HEK293 (cell line): ENCODE results near the gene RAET1E.
A peak's percentile ranks its signal among the peaks of the same experiment; 100 is the strongest.

ENCODE experiments used
- CTCF ChIA-PET: fragments of 350-600 bp; formaldehyde crosslinking; extraction: SDS; loops from one replicate; lab custom pipeline; 2021; ENCODE audit warnings: antibody characterized with exemption; lab: Yijun Ruan, JAX
- POLR2A ChIA-PET: fragments of 300-600 bp; formaldehyde crosslinking; extraction: SDS; loops from one replicate; lab custom pipeline; 2020; ENCODE audit warnings: antibody characterized with exemption, inconsistent platforms; lab: Yijun Ruan, JAX
- H3K27ac ChIP-seq: fragments of 200-500 bp; sonication (Bioruptor generic); 2 replicates; pipeline ENCODE4 v1.5.1; 2014; ENCODE audit warnings: low read depth, low read length, control low read depth, inconsistent platforms; ENCODE audit errors: extremely low read depth
- H3K36me3 ChIP-seq, 2 experiments: fragments of 200-500 bp in 1 of 2; sonication (Bioruptor generic) in 1 of 2; 1 replicate in 1 of 2; 2 replicates in 1 of 2; pipeline ENCODE4 v1.5.1; 2014 to 2017; ENCODE audit warnings: inconsistent platforms in 2 of 2, low read length in 2 of 2; ENCODE audit not compliant: control insufficient read depth in 2 of 2, insufficient read depth in 1 of 2
- H3K4me1 ChIP-seq: fragments of 200-500 bp; sonication (Bioruptor generic); 2 replicates; pipeline ENCODE4 v1.5.1; 2014; ENCODE audit warnings: mild to moderate bottlenecking, low read length, inconsistent platforms; ENCODE audit not compliant: control insufficient read depth, insufficient read depth
- H3K4me3 ChIP-seq: 2 replicates; pipeline ENCODE4 v1.5.1; 2011; ENCODE audit warnings: low read depth, mild to moderate bottlenecking, control low read depth, low read length, moderate library complexity
- H3K9me3 ChIP-seq: fragments of 200-500 bp; sonication (Bioruptor generic); 2 replicates; pipeline ENCODE4 v1.5.1; 2014; ENCODE audit warnings: low read depth, low read length, inconsistent platforms; ENCODE audit not compliant: control insufficient read depth, insufficient read depth
- EGR2 ChIP-seq: fragments of 450-650 bp; formaldehyde crosslinking; IDR thresholded peaks from 2 replicates; pipeline ENCODE4 v1.5.1; 2016; ENCODE audit warnings: low read depth, missing biosample characterization, missing genetic modification characterization
- GLIS2 ChIP-seq: fragments of 450-650 bp; formaldehyde crosslinking; IDR thresholded peaks from 2 replicates; pipeline ENCODE4 v1.5.1; 2016; ENCODE audit warnings: missing biosample characterization, missing genetic modification characterization
- MZF1 ChIP-seq: fragments of 450-650 bp; formaldehyde crosslinking; IDR thresholded peaks from 2 replicates; pipeline ENCODE4 v1.5.1; 2017; ENCODE audit warnings: missing biosample characterization, missing genetic modification characterization, borderline replicate concordance
- OSR2 ChIP-seq: fragments of 450-650 bp; formaldehyde crosslinking; IDR thresholded peaks from 2 replicates; pipeline ENCODE4 v1.5.1; 2016; ENCODE audit warnings: missing biosample characterization, missing genetic modification characterization
- PBX3 ChIP-seq: sonication (generic); formaldehyde crosslinking; IDR thresholded peaks from 2 replicates; pipeline ENCODE4 v1.8.1; 2022; ENCODE audit warnings: mild to moderate bottlenecking, moderate library complexity, missing genetic modification reagents
- ZBTB17 ChIP-seq: fragments of 450-650 bp; formaldehyde crosslinking; IDR thresholded peaks from 2 replicates; pipeline ENCODE4 v1.5.1; 2016; ENCODE audit warnings: missing biosample characterization, missing genetic modification characterization
- ZFP41 ChIP-seq: fragments of 450-650 bp; formaldehyde crosslinking; IDR thresholded peaks from 2 replicates; pipeline ENCODE4 v1.5.1; 2016; ENCODE audit warnings: missing biosample characterization, missing genetic modification characterization, borderline replicate concordance
- ZNF133 ChIP-seq: fragments of 450-650 bp; formaldehyde crosslinking; IDR thresholded peaks from 2 replicates; pipeline ENCODE4 v1.5.1; 2016; ENCODE audit warnings: missing biosample characterization, missing genetic modification characterization
- ZNF169 ChIP-seq: fragments of 450-650 bp; formaldehyde crosslinking; IDR thresholded peaks from 2 replicates; pipeline ENCODE4 v1.5.1; 2016; ENCODE audit warnings: missing biosample characterization, missing genetic modification characterization
- ZNF175 ChIP-seq: fragments of 450-650 bp; formaldehyde crosslinking; IDR thresholded peaks from 2 replicates; pipeline ENCODE4 v1.5.1; 2016; ENCODE audit warnings: missing biosample characterization, missing genetic modification characterization
- ZNF274 ChIP-seq, 2 experiments: fragments of 200-500 bp in 1 of 2; fragments of 450-650 bp in 1 of 2; sonication (Bioruptor generic) in 1 of 2; formaldehyde crosslinking in 1 of 2; IDR thresholded peaks; 2 replicates each; pipeline versions ENCODE4 v1.5.1 to v1.6.1; 2014 to 2016; ENCODE audit warnings: borderline replicate concordance in 1 of 2, inconsistent platforms in 1 of 2, low read length in 1 of 2, missing biosample characterization in 1 of 2, missing genetic modification characterization in 1 of 2
- ZNF311 ChIP-seq: fragments of 450-650 bp; formaldehyde crosslinking; IDR thresholded peaks from 2 replicates; pipeline ENCODE4 v1.5.1; 2017; ENCODE audit warnings: missing biosample characterization, missing genetic modification characterization, borderline replicate concordance
- ZNF449 ChIP-seq: fragments of 450-650 bp; formaldehyde crosslinking; IDR thresholded peaks from 2 replicates; pipeline ENCODE4 v1.5.1; 2017; ENCODE audit warnings: missing biosample characterization, mild to moderate bottlenecking, missing genetic modification characterization, moderate library complexity
- ZNF521 ChIP-seq: fragments of 450-650 bp; formaldehyde crosslinking; IDR thresholded peaks from 2 replicates; pipeline ENCODE4 v1.5.1; 2017; ENCODE audit warnings: missing biosample characterization, mild to moderate bottlenecking, missing genetic modification characterization
- ZNF596 ChIP-seq: fragments of 450-650 bp; IDR thresholded peaks from 2 replicates; pipeline ENCODE4 v1.5.0; 2018; ENCODE audit warnings: missing biosample characterization, mild to moderate bottlenecking, missing genetic modification characterization, moderate library complexity
- ZNF600 ChIP-seq: fragments of 450-650 bp; formaldehyde crosslinking; IDR thresholded peaks from 2 replicates; pipeline ENCODE4 v1.5.1; 2016; ENCODE audit warnings: missing biosample characterization, missing genetic modification characterization
- ZNF629 ChIP-seq: fragments of 450-650 bp; formaldehyde crosslinking; IDR thresholded peaks from 2 replicates; pipeline ENCODE4 v1.5.1; 2017; ENCODE audit warnings: missing biosample characterization, missing genetic modification characterization
- ZNF660 ChIP-seq: fragments of 450-650 bp; IDR thresholded peaks from 2 replicates; pipeline ENCODE4 v1.5.1; 2018; ENCODE audit warnings: missing biosample characterization, mild to moderate bottlenecking, missing genetic modification characterization
- ZNF776 ChIP-seq: fragments of 450-650 bp; formaldehyde crosslinking; IDR thresholded peaks from 2 replicates; pipeline ENCODE4 v1.5.0; 2017; ENCODE audit warnings: missing biosample characterization, missing genetic modification characterization, borderline replicate concordance
- ZSCAN23 ChIP-seq: fragments of 450-650 bp; formaldehyde crosslinking; IDR thresholded peaks from 2 replicates; pipeline ENCODE4 v1.5.1; 2016; ENCODE audit warnings: missing biosample characterization, missing genetic modification characterization
- ZXDB ChIP-seq: fragments of 450-650 bp; formaldehyde crosslinking; IDR thresholded peaks from 2 replicates; pipeline ENCODE4 v1.5.1; 2016; ENCODE audit warnings: missing biosample characterization, missing genetic modification characterization

Gene RAET1E

GRCh38 chr6:149869275-149869892 lies 28.5 kb downstream of the RAET1E start:
- Histone ChIP-seq H3K9me3 (no peaks in the 10 kb centered on the region), H3K4me1 (no peaks in the 10 kb centered on the region), H3K36me3 (no peaks in the 10 kb centered on the region), H3K4me3 (no peak overlapping the region), H3K27ac (no peak overlapping the region)
- CTCF ChIA-PET: interaction anchor here (0.9 to 1.7 kb wide), 6 partner anchors 22 to 57 kb away, joined by 3 to 6 read pairs (median 4); partner anchors contain the start of gene RAET1E
- POLR2A ChIA-PET: interaction anchor here (0.6 kb wide), 1 partner anchor 199 kb away, joined by 4 read pairs; the partner anchor contains the start of gene ULBP3
- TF ChIP-seq ZNF133 (no peak), ZNF175 (tag by site-specific recombination) (no peak)

GRCh38 chr6:149867876-149868640 lies 29.9 kb downstream of the RAET1E start:
- TF ChIP-seq ZBTB17 (tag by site-specific recombination): peak; percentile 56
- no peak for TF ChIP-seq EGR2 (tag by site-specific recombination)
- ChIA-PET POLR2A (no interaction called here), CTCF (interaction anchor here (0.6 to 1.7 kb wide), 6 partner anchors 19 to 51 kb away, joined by 3 to 6 read pairs (median 4); partner anchors contain the start of gene RAET1E)
- Histone ChIP-seq H3K4me3 (no peak overlapping the region), H3K27ac (no peak overlapping the region), H3K4me1 (no peaks in the 10 kb centered on the region), H3K36me3 (no peaks in the 10 kb centered on the region), H3K9me3 (no peaks in the 10 kb centered on the region)

- peak overlapping the region; percentile 93 for H3K27ac ChIP-seq
- H3K4me3 ChIP-seq: peak overlapping the region; percentile 81
- CTCF ChIA-PET: interaction anchor here (0.6 to 4.3 kb wide), 24 partner anchors 13 to 774 kb away, joined by 3 to 56 read pairs (median 4); partner anchors contain the start of genes RAET1E and RAET1G
- POLR2A ChIA-PET: interaction anchor here (1.2 to 3.9 kb wide), 3 partner anchors 18 to 147 kb away, joined by 3 to 17 read pairs (median 15); partner anchors contain the start of gene LATS1
- peaks cover 25% of the 10 kb centered on the region for H3K4me1 ChIP-seq
- no peaks in the 10 kb centered on the region for H3K9me3 ChIP-seq
- peaks cover 0 to 4% of the 10 kb centered on the region in 2 experiments; a peak in 2 of 3 replicates for H3K36me3 ChIP-seq
- TF ChIP-seq ZXDB (0 out of 2 replicates have a peak, but pooled peaks have one; percentile 10), MZF1 (no peak), ZFP41 (tag by site-specific recombination) (no peak), ZNF629 (tag by site-specific recombination) (peak; percentile 80), GLIS2 (tag by site-specific recombination) (peak; percentile 67; the same call in 1 of the 2 replicates), ZNF660 (tag by site-specific recombination) (peak; percentile 72), ZNF274 (IDR thresholded peaks at IDR 0.05; ENCODE audit: low read length) (no peak), ZNF274 (tag by site-specific recombination; IDR thresholded peaks at IDR 0.05; ENCODE audit: borderline replicate concordance) (no peak), PBX3 (no peak), ZNF169 (tag by site-specific recombination) (no peak), ZNF596 (tag by site-specific recombination) (no peak), ZNF449 (no peak), ZNF311 (tag by site-specific recombination) (no peak), ZNF133 (no peak), OSR2 (tag by site-specific recombination) (no peak), ZSCAN23 (tag by site-specific recombination) (no peak), ZNF776 (no peak), ZNF521 (tag by site-specific recombination) (no peak), ZNF600 (tag by site-specific recombination) (no peak; the same call in 1 of the 2 replicates)
These were observed 33.1 kb downstream of the RAET1E start for GRCh38 chr6:149864578-149865535.
